ENCODE measurements around the gene GZMM.

GZMM gene

GRCh38 chr19:560121-560520 lies 16.3 kb downstream of the GZMM start:
- Histone ChIP-seq H3K4me3 (ENCODE audit: low read depth in 1 of 2, low read length in 2 of 2) (no peak overlapping the region), H3K36me3 (ENCODE audit: insufficient read depth, low read length) (no peaks in the 10 kb centered on the region), H3K9me3 (ENCODE audit: low read length) (no peaks in the 10 kb centered on the region), H3K27ac (ENCODE audit: low read depth, low read length) (no peak overlapping the region), H3K27me3 (ENCODE audit: control insufficient read depth in 1 of 2, insufficient read depth in 2 of 2, low read length in 2 of 2) (no peaks in the 10 kb centered on the region), H3K9ac (ENCODE audit: low read length) (no peak overlapping the region), H3K4me1 (ENCODE audit: insufficient read depth, low read length) (peaks cover 8% of the 10 kb centered on the region)

GRCh38 chr19:566403-566802 lies 22.6 kb downstream of the GZMM start:
- no peaks in the 10 kb centered on the region for H3K9me3 ChIP-seq (ENCODE audit: low read length)
- H3K36me3 ChIP-seq (ENCODE audit: insufficient read depth, low read length): no peaks in the 10 kb centered on the region
- peaks cover 15% of the 10 kb centered on the region for H3K4me1 ChIP-seq (ENCODE audit: insufficient read depth, low read length)
- peak overlapping the region in 1 of 2 donors; percentile 25 for H3K4me3 ChIP-seq (ENCODE audit: low read depth in 1 of 2, low read length in 2 of 2)
- H3K9ac ChIP-seq (ENCODE audit: low read length): no peak overlapping the region
- H3K27me3 ChIP-seq (ENCODE audit: control insufficient read depth in 1 of 2, insufficient read depth in 2 of 2, low read length in 2 of 2): no peaks in the 10 kb centered on the region
- peak overlapping the region; percentile 86 for H3K27ac ChIP-seq (ENCODE audit: low read depth, low read length)

GRCh38 chr19:566844-567243 lies 23.0 kb downstream of the GZMM start:
- peak overlapping the region in 1 of 2 donors; percentile 25 for H3K4me3 ChIP-seq (ENCODE audit: low read depth in 1 of 2, low read length in 2 of 2)
- no peaks in the 10 kb centered on the region for H3K9me3 ChIP-seq (ENCODE audit: low read length)
- H3K36me3 ChIP-seq (ENCODE audit: insufficient read depth, low read length): no peaks in the 10 kb centered on the region
- H3K9ac ChIP-seq (ENCODE audit: low read length): no peak overlapping the region
- H3K4me1 ChIP-seq (ENCODE audit: insufficient read depth, low read length): peaks cover 18% of the 10 kb centered on the region
- H3K27me3 ChIP-seq (ENCODE audit: control insufficient read depth in 1 of 2, insufficient read depth in 2 of 2, low read length in 2 of 2): no peaks in the 10 kb centered on the region
- peak overlapping the region; percentile 86 for H3K27ac ChIP-seq (ENCODE audit: low read depth, low read length)

GRCh38 chr19:567296-567900 lies 23.5 kb downstream of the GZMM start:
- Histone ChIP-seq H3K9ac (ENCODE audit: low read length) (no peak overlapping the region), H3K36me3 (ENCODE audit: insufficient read depth, low read length) (no peaks in the 10 kb centered on the region), H3K27me3 (ENCODE audit: control insufficient read depth in 1 of 2, insufficient read depth in 2 of 2, low read length in 2 of 2) (no peaks in the 10 kb centered on the region), H3K9me3 (ENCODE audit: low read length) (no peaks in the 10 kb centered on the region), H3K27ac (ENCODE audit: low read depth, low read length) (peak overlapping the region; percentile 86), H3K4me3 (ENCODE audit: low read depth in 1 of 2, low read length in 2 of 2) (peak overlapping the region in 1 of 2 donors; percentile 25), H3K4me1 (ENCODE audit: insufficient read depth, low read length) (peaks cover 18% of the 10 kb centered on the region)

- H3K36me3 ChIP-seq (ENCODE audit: insufficient read depth, low read length): no peaks in the 10 kb centered on the region
- H3K4me1 ChIP-seq (ENCODE audit: insufficient read depth, low read length): peaks cover 33% of the 10 kb centered on the region
- no peaks in the 10 kb centered on the region for H3K9me3 ChIP-seq (ENCODE audit: low read length)
- no peak overlapping the region for H3K4me3 ChIP-seq (ENCODE audit: low read depth in 1 of 2, low read length in 2 of 2)
- H3K9ac ChIP-seq (ENCODE audit: low read length): no peak overlapping the region
- no peaks in the 10 kb centered on the region for H3K27me3 ChIP-seq (ENCODE audit: control insufficient read depth in 1 of 2, insufficient read depth in 2 of 2, low read length in 2 of 2)
- no peak overlapping the region for H3K27ac ChIP-seq (ENCODE audit: low read depth, low read length)
Observed at GRCh38 chr19:570251-570686, 26.4 kb downstream of the GZMM start.

GRCh38 chr19:570937-571565 lies 27.2 kb downstream of the GZMM start:
- Histone ChIP-seq H3K9me3 (ENCODE audit: low read length) (no peaks in the 10 kb centered on the region), H3K4me1 (ENCODE audit: insufficient read depth, low read length) (peaks cover 38% of the 10 kb centered on the region), H3K4me3 (ENCODE audit: low read depth in 1 of 2, low read length in 2 of 2) (peak overlapping the region; percentile 60 to 64), H3K36me3 (ENCODE audit: insufficient read depth, low read length) (no peaks in the 10 kb centered on the region), H3K27me3 (ENCODE audit: control insufficient read depth in 1 of 2, insufficient read depth in 2 of 2, low read length in 2 of 2) (no peaks in the 10 kb centered on the region), H3K27ac (ENCODE audit: low read depth, low read length) (peak overlapping the region; percentile 94), H3K9ac (ENCODE audit: low read length) (no peak overlapping the region)

GRCh38 chr19:571566-571974 lies 27.7 kb downstream of the GZMM start:
- Histone ChIP-seq H3K27me3 (ENCODE audit: control insufficient read depth in 1 of 2, insufficient read depth in 2 of 2, low read length in 2 of 2) (no peaks in the 10 kb centered on the region), H3K9ac (ENCODE audit: low read length) (no peak overlapping the region), H3K9me3 (ENCODE audit: low read length) (no peaks in the 10 kb centered on the region), H3K4me3 (ENCODE audit: low read depth in 1 of 2, low read length in 2 of 2) (peak overlapping the region; percentile 60 to 64), H3K27ac (ENCODE audit: low read depth, low read length) (peak overlapping the region; percentile 94), H3K4me1 (ENCODE audit: insufficient read depth, low read length) (peaks cover 41% of the 10 kb centered on the region), H3K36me3 (ENCODE audit: insufficient read depth, low read length) (no peaks in the 10 kb centered on the region)

- no peaks in the 10 kb centered on the region for H3K36me3 ChIP-seq (ENCODE audit: insufficient read depth, low read length)
- H3K4me1 ChIP-seq (ENCODE audit: insufficient read depth, low read length): peaks cover 35% of the 10 kb centered on the region
- no peaks in the 10 kb centered on the region for H3K9me3 ChIP-seq (ENCODE audit: low read length)
- H3K27ac ChIP-seq (ENCODE audit: low read depth, low read length): peak within 1 kb of the TSS; percentile 94
- H3K4me3 ChIP-seq (ENCODE audit: low read depth in 1 of 2, low read length in 2 of 2): peak within 1 kb of the TSS; percentile 85 to 89
- H3K9ac ChIP-seq (ENCODE audit: low read length): peak within 1 kb of the TSS; percentile 90
- no peaks in the 10 kb centered on the region for H3K27me3 ChIP-seq (ENCODE audit: control insufficient read depth in 1 of 2, insufficient read depth in 2 of 2, low read length in 2 of 2)
Observed at GRCh38 chr19:572140-572742, 28.4 kb downstream of the GZMM start, which contains the start of gene BSG. Gene BSG (plus strand): TSS chr19:572596. CDS start chr19:572635, 39 bp downstream.

- Histone ChIP-seq H3K9me3 (ENCODE audit: low read length) (no peaks in the 10 kb centered on the region), H3K27ac (ENCODE audit: low read depth, low read length) (peak overlapping the region; percentile 86), H3K36me3 (ENCODE audit: insufficient read depth, low read length) (no peaks in the 10 kb centered on the region), H3K9ac (ENCODE audit: low read length) (peak overlapping the region; percentile 90), H3K4me3 (ENCODE audit: low read depth in 1 of 2, low read length in 2 of 2) (peak overlapping the region; percentile 85 to 89), H3K27me3 (ENCODE audit: control insufficient read depth in 1 of 2, insufficient read depth in 2 of 2, low read length in 2 of 2) (no peaks in the 10 kb centered on the region), H3K4me1 (ENCODE audit: insufficient read depth, low read length) (peaks cover 34% of the 10 kb centered on the region)
Observed at GRCh38 chr19:572743-573518, 29.1 kb downstream of the GZMM start.

GRCh38 chr19:573519-573825 lies 29.6 kb downstream of the GZMM start:
- Histone ChIP-seq H3K4me1 (ENCODE audit: insufficient read depth, low read length) (peaks cover 34% of the 10 kb centered on the region), H3K9ac (ENCODE audit: low read length) (peak overlapping the region; percentile 50), H3K9me3 (ENCODE audit: low read length) (no peaks in the 10 kb centered on the region), H3K27me3 (ENCODE audit: control insufficient read depth in 1 of 2, insufficient read depth in 2 of 2, low read length in 2 of 2) (no peaks in the 10 kb centered on the region), H3K36me3 (ENCODE audit: insufficient read depth, low read length) (no peaks in the 10 kb centered on the region), H3K4me3 (ENCODE audit: low read depth in 1 of 2, low read length in 2 of 2) (peak overlapping the region; percentile 85 to 89), H3K27ac (ENCODE audit: low read depth, low read length) (peak overlapping the region; percentile 86)

Data from muscle layer of colon (tissue), 2 donors.